CD4-positive, alpha-beta T cell treated with Interleukin-12 subunit alpha and Interleukin-12 subunit beta, for 1 hour (primary cell): ENCODE results near the gene ESRRA.
"Not testable (repeated sequence)": the region's sequence is repeated elsewhere in the genome, so short reads cannot be mapped to it uniquely, and the experiment has no call there.

Experiments used
- DNase-seq: peaks from one replicate; pipeline ENCODE4 v3.0.0-alpha.2; 2020

ESRRA gene

DNA sequence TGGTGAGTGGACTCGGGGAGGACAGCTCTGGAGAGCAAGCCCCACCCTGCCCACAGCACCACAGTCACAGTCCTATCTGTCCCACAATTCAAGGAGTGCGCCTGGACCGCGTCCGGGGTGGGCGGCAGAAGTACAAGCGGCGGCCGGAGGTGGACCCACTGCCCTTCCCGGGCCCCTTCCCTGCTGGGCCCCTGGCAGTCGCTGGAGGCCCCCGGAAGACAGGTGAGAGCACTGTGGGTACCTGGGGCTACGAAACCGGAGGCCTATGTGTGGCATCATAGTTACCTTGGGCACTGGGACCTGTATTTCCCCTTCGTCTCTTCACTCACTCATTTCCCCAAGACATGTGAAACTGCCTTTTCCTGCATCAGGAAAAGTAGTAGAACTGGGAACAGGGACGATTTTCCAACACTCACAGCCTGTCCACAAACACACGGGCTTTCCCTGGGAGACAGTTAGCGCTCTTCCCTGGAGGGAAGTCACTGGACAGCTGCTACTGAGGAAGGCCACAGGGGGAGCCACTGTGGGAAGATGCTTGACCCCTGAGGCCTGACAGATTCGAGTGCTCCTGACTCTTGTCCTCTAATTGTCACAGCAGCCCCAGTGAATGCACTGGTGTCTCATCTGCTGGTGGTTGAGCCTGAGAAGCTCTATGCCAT is 9.0 kb downstream of the ESRRA start:
- no peak for DNase-seq

DNA sequence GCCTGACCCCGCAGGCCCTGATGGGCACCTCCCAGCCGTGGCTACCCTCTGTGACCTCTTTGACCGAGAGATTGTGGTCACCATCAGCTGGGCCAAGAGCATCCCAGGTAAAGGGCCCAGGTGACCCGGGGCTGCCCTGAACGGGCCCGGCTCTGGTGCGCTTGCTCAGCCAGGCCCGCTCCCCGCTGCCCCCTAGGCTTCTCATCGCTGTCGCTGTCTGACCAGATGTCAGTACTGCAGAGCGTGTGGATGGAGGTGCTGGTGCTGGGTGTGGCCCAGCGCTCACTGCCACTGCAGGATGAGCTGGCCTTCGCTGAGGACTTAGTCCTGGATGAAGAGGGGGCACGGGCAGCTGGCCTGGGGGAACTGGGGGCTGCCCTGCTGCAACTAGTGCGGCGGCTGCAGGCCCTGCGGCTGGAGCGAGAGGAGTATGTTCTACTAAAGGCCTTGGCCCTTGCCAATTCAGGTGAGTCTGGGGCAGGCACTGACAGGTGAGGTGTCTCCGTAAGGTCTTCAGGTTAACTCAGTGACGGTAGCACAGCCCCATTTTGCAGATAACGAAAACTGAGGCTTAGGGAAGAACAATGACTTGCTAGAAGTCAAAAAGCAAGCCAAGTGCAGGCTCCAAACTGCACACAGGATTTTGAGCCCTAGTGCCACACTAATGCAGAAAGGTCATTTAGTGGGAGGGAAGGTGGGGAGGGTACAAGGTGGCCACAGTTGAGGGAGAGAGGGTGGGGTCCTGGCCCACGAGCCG is 9.7 kb downstream of the ESRRA start:
- no peak for DNase-seq

DNA sequence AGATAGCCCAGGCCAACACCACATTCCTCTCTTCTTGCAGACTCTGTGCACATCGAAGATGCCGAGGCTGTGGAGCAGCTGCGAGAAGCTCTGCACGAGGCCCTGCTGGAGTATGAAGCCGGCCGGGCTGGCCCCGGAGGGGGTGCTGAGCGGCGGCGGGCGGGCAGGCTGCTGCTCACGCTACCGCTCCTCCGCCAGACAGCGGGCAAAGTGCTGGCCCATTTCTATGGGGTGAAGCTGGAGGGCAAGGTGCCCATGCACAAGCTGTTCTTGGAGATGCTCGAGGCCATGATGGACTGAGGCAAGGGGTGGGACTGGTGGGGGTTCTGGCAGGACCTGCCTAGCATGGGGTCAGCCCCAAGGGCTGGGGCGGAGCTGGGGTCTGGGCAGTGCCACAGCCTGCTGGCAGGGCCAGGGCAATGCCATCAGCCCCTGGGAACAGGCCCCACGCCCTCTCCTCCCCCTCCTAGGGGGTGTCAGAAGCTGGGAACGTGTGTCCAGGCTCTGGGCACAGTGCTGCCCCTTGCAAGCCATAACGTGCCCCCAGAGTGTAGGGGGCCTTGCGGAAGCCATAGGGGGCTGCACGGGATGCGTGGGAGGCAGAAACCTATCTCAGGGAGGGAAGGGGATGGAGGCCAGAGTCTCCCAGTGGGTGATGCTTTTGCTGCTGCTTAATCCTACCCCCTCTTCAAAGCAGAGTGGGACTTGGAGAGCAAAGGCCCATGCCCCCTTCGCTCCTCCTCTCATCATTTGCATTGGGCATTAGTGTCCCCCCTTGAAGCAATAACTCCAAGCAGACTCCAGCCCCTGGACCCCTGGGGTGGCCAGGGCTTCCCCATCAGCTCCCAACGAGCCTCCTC is 10.6 kb downstream of the ESRRA start:
- not testable (repeated sequence) for DNase-seq

DNA sequence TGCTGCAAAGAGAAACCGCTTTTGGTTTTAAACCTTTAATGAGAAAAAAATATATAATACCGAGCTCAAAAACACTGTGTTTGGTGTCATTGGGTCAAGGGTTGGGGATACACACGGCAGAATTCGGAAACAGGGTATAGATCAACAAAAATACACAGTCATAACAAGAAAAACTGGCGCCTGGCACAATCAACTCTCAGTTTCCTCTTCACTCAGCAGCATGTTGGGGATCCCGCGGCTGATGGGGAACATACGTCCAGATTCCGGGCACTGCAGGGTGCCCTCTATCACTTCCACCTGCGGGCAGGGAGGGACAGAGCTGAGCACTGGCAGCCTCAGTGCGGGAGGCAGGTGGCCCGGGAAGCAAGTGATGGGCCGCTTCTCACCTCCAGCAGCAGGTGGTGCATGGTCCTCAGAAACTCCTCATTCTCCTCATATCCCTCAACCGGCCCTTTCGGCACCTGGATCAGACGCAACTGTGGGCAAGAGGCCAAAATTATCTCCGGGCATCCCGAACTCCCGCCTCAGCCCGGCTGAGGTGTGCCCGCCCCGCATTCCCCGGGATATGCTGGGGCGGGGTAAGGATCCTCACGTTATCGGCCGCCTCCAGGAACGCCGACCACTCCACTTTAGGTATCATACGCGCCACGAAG is 11.5 kb downstream of the ESRRA start:
- peak; percentile 48 for DNase-seq

DNA sequence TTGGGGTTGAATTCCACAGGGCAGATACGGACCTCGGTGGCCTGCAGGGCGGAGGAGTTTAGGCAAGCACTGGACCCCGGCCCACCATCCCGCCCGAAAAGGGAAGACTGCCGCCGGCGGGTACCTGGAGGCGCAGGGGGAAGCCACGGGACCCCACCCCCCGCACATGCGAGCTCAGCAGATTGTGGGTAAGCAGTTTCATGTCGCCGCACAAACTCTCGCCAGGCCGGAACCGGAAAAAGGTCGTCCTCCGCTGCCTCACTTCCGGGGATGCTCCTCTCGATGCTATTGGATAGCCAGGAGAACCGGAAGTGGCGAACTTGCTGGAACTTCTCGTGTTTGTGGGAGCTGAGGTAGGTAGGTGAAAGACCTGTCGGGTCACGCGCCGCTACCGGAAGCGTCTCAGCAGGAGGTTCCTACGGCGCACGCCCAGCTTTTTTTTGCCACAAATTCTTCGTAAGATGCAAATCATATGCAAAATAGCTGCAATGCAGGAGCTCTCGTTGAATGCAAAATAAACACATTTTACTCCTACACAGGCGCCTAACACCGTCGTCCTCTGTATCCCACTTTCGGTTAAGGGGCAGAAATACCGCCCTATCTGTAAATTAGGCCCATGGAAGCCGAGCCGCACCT is 12.1 kb downstream of the ESRRA start, which contains the start of gene TRMT112:
Gene TRMT112 (minus strand): TSS at position 235 of the 636 bp plus-strand sequence. CDS start 33 bp downstream, at position 202.
- DNase-seq: peak; percentile 98

DNA sequence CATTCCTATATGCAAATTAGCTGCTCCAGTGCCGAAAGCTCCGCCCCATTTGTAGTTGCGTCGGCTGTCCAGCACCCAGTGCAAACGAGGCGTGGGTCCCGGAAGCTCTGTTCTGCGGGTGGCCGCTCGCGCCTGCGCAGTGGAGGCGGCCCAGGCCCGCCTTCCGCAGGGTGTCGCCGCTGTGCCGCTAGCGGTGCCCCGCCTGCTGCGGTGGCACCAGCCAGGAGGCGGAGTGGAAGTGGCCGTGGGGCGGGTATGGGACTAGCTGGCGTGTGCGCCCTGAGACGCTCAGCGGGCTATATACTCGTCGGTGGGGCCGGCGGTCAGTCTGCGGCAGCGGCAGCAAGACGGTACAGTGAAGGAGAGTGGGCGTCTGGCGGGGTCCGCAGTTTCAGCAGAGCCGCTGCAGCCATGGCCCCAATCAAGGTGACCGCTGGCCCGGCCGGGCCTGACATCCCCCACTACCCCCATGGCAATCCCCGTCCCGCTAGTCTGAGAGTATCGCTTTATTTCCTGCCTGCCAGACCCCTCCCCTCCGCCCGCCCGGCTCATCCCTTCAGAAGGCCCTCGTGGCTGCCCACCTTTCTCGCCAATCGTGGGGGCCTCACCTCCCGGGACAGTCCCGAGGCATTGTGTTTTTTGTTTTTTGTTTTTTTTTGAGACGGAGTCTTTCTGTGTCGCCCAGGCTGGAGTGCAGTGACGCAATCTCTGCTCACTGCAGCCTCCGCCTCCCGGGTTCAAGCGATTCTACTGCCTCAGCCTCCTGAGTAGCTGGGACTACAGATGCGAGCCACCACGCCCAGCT is 12.8 kb downstream of the ESRRA start, which contains the start of gene PRDX5:
Gene PRDX5 (plus strand): TSS at position 161 of the 805 bp plus-strand sequence. CDS start 95 bp downstream, at position 256.
- peak; percentile 97 for DNase-seq

DNA sequence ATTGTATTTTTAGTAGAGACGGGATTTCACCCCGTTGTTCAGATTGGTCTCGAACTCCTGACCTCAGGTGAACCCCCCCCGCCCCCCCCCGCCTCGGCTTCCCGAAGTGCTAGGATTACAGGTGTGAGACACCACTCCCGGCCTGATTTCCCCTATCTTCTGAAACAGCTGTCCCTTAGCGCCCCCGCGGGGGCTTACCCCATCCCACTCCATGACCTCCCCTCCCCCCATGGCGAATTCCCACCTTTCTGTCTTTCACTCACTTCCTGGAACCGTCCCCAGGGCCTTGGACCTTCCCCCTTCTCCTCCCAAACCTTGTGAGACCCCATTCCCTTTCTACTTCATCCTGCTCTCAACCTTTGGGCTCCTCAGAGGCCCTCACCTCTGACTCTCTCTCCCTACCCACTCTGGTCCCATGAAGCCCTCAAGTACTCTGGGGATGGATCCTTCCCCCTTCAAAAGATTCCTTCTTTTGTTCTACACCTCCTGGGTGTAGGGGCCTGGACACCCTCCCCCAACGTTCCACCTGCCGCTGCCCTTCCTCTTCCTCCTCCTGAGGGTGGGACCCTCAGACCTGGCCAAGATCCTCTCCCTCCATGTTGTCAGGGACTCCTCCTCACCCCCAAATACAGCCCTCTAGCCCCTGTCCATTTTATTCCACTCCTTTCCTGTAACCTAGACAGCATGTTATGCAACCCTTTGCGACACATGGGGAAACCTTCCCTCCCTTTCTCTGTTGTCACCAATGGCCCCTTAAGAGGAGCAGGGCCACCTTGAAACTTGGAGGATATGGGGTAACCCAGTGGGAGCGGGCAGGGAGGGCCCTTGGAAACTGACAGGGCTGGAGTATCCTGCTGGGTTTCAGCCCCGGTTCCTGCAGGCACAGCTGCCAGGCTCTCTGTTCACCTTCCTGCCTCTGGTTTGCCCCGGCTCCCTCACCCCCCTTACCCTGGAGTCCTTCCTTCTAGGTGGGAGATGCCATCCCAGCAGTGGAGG is 13.7 kb downstream of the ESRRA start:
- no peak for DNase-seq

DNA sequence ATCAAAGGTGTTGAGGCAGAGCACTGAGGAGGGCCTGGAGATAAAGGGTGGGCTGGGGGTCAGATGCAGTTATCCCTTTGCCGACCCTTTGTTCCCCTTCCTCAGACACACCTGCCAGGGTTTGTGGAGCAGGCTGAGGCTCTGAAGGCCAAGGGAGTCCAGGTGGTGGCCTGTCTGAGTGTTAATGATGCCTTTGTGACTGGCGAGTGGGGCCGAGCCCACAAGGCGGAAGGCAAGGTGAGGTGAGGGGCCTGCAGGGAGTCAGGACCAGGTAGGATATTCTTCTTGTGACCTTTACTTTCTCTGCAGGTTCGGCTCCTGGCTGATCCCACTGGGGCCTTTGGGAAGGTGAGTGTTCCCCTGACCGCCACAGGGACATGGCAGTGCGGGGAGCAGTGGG is 15.2 kb downstream of the ESRRA start:
- DNase-seq: no peak

DNA sequence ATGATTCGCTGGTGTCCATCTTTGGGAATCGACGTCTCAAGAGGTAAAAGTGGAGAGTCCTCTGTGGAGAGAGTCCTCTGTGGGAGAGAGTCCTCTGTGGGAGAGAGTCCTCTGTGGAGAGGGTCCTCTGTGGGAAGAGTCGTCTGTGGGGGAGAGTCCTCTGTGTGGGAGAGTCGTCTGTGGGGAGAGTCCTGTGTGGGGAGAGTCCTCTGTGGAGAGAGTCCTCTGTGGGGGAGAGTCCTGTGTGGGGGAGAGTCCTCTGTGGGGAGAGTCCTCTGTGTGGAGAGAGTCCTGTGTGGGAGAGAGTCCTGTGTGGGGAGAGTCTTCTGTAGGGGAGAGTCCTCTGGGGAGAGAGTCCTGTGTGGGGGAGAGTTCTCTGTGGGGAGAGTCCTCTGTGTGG is 15.7 kb downstream of the ESRRA start:
- DNase-seq: no peak

DNA sequence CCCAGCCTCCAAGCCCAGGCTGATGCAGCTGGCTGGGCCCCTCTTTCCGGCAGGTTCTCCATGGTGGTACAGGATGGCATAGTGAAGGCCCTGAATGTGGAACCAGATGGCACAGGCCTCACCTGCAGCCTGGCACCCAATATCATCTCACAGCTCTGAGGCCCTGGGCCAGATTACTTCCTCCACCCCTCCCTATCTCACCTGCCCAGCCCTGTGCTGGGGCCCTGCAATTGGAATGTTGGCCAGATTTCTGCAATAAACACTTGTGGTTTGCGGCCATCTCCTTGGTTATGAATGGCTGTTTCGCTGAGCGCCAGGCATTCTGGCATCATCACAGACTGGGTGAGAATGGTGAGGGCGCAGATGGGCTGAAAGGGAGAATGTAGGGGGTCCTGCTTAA is 16.2 kb downstream of the ESRRA start:
- no peak for DNase-seq

DNA sequence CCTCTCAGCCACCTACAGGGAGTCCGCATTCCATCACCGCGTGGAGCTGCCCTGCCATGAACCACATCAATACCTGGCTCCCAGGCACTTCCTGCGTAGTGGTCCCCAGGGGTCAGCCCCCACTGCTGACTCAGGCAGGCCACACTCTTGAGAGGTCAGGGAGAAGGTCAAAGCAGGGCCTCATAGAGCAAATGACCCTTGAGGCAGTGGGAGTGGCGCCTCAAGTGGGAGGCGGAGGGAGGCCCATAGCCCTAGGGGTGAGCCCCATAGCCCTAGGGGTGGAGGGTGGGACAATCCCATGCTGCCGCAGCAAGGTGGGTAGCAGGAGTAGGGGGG is 17.6 kb downstream of the ESRRA start:
- no peak for DNase-seq

DNA sequence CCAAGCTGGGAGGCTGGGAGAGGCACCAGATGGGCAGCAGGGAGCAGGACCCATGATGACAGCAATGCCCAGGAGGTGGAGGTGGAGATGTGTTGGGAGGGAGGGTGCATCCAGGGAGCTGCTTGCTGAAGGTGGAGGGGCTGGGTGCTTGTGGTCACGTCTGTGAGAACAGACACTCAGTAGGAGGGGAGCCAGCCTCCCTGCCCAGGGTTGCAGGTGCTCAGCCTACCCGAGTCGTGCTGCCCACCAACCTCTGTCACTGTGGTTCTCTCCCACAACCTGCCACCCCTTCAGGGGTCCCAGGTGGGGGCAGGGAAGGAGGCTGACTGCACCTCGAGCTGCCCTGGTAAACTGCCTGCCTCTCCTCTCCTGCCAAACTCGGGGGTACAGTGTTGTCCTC is 18.0 kb downstream of the ESRRA start:
- no peak for DNase-seq

DNA sequence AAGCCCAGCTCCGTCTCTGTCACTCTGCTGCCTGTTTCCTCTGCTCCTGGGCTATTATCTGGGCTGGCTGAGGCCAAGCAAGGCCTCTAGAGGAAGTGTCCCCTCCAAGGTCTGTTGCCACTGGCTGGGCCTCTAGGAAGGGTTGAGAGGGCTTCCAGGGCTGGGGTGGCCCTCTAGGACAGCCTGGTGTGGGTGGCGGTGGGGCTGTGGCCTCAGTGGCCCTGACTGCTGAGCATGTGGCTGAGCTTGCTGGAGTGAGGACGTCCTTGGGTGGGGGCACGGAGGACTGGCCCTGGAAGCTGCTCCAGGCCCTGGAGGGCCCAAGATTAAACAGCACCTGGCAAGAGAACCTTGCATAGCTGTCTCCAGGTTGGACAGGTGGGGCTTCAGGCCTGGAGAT is 18.7 kb downstream of the ESRRA start:
- not testable (repeated sequence) for DNase-seq

DNA sequence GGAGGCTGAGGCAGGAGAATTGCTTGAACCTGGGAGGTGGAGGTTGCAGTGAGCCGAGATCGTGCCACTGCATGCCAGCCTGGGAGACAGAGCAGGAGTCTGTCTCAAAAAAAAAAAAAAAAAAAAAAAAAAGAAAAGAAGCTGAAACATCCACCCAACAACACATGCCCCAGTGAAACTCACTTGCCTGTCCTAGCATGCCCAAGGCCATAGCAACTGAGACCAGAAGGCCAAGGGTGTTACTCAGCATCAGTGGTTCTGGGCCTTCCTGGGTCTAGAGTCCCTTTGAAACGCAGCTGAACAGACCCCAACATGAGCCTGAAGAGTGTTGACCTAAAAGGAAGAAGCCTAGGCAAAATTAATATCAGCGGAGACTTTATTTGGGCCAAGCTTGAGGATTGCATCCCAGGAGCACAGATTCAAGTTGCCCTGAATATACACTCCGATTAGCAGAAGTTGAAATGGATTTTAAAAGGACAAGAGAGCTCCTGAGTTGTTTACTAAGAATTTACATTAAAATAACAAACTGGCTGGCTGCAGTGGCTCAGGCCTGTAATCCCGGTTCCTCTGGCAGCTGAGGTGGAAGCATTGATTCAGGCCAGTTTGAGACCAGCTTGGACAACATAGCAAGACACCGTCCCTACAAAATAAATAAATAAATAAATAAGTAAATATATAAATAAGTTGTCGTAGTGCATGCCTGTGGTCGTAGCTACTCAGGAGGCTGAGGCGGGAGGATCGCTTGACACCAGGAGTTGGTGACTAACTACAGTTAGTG is 19.6 kb downstream of the ESRRA start:
- no peak for DNase-seq

DNA sequence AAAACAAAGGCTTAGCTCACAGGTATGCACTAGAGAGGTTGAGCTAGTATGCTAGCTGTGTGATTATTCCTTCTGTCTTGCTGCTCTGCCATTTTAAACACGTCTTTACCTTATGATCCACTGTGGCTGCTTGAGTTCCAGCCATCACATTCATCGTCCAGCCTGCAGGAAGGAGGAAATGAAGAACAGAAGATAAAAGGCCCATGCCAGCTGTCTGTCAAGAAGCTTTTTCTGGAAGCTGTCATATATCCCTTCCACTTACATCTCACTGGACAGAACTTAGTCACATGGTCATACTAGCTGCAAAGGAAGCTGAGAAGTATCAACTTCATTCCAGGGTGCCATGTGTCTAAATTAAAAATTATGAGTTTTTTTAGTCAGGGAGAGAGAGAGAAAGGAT is 22.1 kb downstream of the ESRRA start:
- DNase-seq: no peak

DNA sequence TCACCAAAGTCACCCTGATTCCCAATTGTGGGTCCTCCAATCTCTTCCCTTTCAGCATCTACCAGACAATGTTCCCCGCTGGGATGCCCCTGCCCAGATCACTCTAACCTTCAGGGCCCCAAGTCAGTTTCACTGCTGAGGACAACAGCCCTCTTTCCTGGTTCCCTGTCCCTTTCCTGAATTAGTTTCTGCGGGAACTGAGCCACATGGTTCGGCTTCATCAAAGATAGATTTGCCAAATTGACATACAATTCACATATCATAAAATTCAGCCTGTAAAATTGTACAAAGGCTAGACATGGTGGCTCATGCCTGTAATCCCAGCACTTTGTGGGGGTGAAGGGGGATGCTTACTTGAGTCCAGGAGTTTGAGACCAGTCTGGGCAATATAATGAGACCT is 22.7 kb downstream of the ESRRA start:
- no peak for DNase-seq

DNA sequence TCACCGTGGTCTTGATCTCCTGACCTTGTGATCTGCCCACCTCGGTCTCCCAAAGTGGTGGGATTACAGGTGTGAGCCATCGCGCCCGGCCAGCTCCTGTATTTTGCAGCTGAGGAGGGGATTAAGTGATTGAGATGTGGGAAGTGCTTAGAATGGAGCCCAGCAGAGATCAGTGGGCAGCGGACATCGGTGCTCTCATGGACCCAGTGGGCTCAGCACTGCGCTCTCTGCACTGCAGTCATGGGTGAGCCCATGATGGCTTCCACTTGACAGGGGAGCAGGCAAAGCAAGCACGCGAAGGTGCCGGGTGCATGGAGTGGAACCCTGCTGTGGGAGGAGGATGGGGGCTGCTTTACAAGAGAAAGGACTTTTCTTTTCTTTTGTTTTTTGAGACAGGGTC is 25.6 kb downstream of the ESRRA start:
- DNase-seq: no peak

DNA sequence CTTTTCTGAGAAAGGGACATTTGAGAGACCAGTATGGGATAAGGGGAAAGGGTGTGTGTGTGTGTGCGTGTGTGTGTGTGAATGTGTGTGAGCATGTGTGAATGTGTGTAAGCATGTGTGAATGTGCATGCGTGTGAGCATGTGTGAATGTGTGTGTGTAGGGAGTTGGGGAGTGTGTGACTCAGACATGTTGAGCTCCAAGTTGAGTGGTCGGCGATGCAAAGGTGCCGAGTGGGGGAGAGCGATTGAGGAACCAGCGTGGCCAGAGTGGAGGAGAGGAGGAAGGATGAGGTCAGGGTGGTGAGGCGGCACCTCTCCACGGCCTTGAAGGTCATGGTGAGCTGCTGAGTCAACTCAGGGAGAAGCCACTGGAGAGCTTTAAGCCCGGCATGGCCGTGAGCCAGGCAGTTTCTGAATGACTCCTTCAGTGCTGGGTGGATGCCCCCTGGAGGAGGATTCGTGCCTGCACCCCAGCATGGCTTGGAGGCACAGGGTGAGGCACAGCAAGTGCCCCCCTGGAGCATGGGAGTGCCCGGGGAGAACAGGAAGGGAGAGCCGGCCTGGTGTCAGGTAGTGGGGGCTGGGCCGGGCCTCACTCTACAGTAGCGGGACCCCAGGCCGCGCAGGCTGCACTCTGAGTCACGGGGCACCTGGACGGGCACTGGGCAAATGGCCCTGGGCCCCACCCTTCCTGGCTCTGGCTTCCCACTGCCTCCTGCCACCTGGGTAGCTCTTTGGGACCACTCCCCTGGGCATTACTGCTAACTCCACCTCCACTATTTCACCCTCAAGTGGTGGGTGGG is 26.4 kb downstream of the ESRRA start:
- peak; percentile 75 for DNase-seq

DNA sequence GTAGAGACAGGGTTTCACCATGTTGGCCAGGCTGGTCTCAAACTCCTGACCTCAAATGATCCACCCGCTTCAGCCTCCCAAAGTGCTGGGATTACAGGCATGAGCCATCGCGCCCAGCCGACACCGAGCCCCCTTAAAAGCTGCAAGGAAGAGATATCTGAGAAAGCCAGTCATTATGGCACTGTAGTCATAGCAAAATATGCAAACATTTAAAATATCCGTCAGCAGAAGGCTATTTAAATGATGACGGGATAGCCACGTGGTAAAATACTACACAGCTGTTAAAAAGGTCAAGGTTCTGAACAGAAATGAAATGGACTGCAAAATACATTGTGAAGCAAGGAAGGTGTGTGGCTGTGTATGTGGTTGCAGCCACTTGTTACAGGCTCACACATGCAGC is 28.2 kb downstream of the ESRRA start:
- no peak for DNase-seq
